ENCODE results near the gene ROR1. TPM values are rescaled to one million over a fixed set of nuclear protein-coding genes. Genes with fewer than 3 reads are reported as not detected.

The ROR1 gene
- total and polyA plus RNA-seq, 2 donors (not counting 1 experiment from before 2014, with no cell fraction given): 0.46 to 16.0 TPM

DNA sequence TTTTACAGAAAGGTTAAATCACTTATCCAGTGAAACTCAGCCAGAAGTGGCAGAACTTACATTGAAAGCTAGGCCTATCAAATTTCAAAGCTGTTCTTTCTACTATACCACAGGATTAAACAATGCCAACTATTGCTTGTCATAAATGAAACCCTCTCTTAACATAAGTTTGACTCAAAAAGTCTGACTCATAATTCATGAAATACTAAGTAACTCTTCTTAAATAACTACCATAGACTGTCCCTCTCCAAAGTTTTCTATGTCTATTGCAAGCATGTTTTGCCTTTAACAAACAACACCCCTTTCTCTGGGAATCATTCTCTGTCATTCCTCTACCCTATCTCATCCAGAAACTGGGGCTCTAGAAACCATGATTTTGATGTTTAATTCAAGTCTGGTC lies 320.1 kb downstream of the ROR1 start:
- H4K20me1 ChIP-seq (ENCODE audit: control insufficient read depth, insufficient read depth, low read length, poor library complexity, severe bottlenecking): no peaks in the 10 kb centered on the region
- H3K4me3 Mint-ChIP-seq: no peak overlapping the region
- H3K9me3 ChIP-seq (ENCODE audit: control extremely low read depth in 1 of 3, control insufficient read depth in 2 of 3, insufficient read depth in 1 of 3, low read length in 2 of 3): peaks cover 0 to 2% (median 0%) of the 10 kb centered on the region in 3 donors
- POLR2A ChIA-PET: no interaction called here
- no peaks in the 10 kb centered on the region for H3K4me1 ChIP-seq (ENCODE audit: control insufficient read depth in 2 of 2, insufficient read depth in 2 of 2, low read length in 2 of 2)
- no peak overlapping the region for H3K27ac ChIP-seq (ENCODE audit: low read length in 2 of 2)
- no peaks in the 10 kb centered on the region for H3K79me2 ChIP-seq (ENCODE audit: control insufficient read depth, insufficient read depth, low read length)
- no peak overlapping the region for H3K4me2 ChIP-seq (replicated peaks; ENCODE audit: low read depth, low read length, poor library complexity, severe bottlenecking)
- no peaks in the 10 kb centered on the region for H3K4me1 Mint-ChIP-seq
- intact Hi-C loops (cut with micrococcal nuclease): no loop called here
- peaks cover 3% of the 10 kb centered on the region for H3K27me3 Mint-ChIP-seq
- CTCF ChIA-PET: no interaction called here
- H3K4me3 ChIP-seq (ENCODE audit: control extremely low read depth in 1 of 5, extremely low read depth in 1 of 5, insufficient read depth in 1 of 5, low read depth in 2 of 5, low read length in 4 of 5): no peak overlapping the region
- TF ChIP-seq EZH2 (IDR thresholded peaks at IDR 0.05; ENCODE audit: borderline replicate concordance, insufficient read depth, low read depth, low read length, poor library complexity, severe bottlenecking): no peak
- no peak for TF ChIP-seq CTCF (IDR thresholded peaks at IDR 0.05)
- H3K9me3 Mint-ChIP-seq (ENCODE audit: insufficient read depth): no peaks in the 10 kb centered on the region
- ATAC-seq (ENCODE audit: low read depth): no peak
- no peak overlapping the region for H3K27ac Mint-ChIP-seq
- no peak for DNase-seq
- H2AFZ ChIP-seq (ENCODE audit: insufficient read depth, low read depth, low read length, poor library complexity, severe bottlenecking): no peak overlapping the region
- H3K9ac ChIP-seq (ENCODE audit: low read length): no peak overlapping the region
- H3K36me3 ChIP-seq (replicated peaks in 1 of 2; ENCODE audit: control extremely low read depth in 1 of 2, control insufficient read depth in 1 of 2, extremely low read depth in 1 of 2, insufficient read depth in 2 of 2, low read length in 1 of 2): no peaks in the 10 kb centered on the region
- no peaks in the 10 kb centered on the region for H3K27me3 ChIP-seq (replicated peaks in 1 of 4; ENCODE audit: control extremely low read depth in 1 of 4, control insufficient read depth in 3 of 4, insufficient read depth in 4 of 4, low read length in 3 of 4)

GRCh38 chr1:64095832-64096231 lies 322.0 kb downstream of the ROR1 start:
- CTCF ChIA-PET: no interaction called here
- Mint-ChIP-seq H3K27ac (no peak overlapping the region), H3K4me3 (no peak overlapping the region), H3K27me3 (peaks cover 3% of the 10 kb centered on the region), H3K9me3 (ENCODE audit: insufficient read depth) (no peaks in the 10 kb centered on the region), H3K4me1 (no peaks in the 10 kb centered on the region)
- no peaks in the 10 kb centered on the region for H3K27me3 ChIP-seq (replicated peaks in 1 of 4; ENCODE audit: control extremely low read depth in 1 of 4, control insufficient read depth in 3 of 4, insufficient read depth in 4 of 4, low read length in 3 of 4)
- H3K4me1 ChIP-seq (ENCODE audit: control insufficient read depth in 2 of 2, insufficient read depth in 2 of 2, low read length in 2 of 2): no peaks in the 10 kb centered on the region
- intact Hi-C loops (cut with micrococcal nuclease): no loop called here
- no CpG with 5 or more reads among the region's 1 CpG for WGBS (ENCODE audit: insufficient coverage)
- H3K9ac ChIP-seq (ENCODE audit: low read length): no peak overlapping the region
- TF ChIP-seq CTCF (IDR thresholded peaks at IDR 0.05) (no peak), EZH2 (IDR thresholded peaks at IDR 0.05; ENCODE audit: borderline replicate concordance, insufficient read depth, low read depth, low read length, poor library complexity, severe bottlenecking) (no peak)
- H2AFZ ChIP-seq (ENCODE audit: insufficient read depth, low read depth, low read length, poor library complexity, severe bottlenecking): no peak overlapping the region
- H3K4me2 ChIP-seq (replicated peaks; ENCODE audit: low read depth, low read length, poor library complexity, severe bottlenecking): no peak overlapping the region
- no peak overlapping the region for H3K27ac ChIP-seq (ENCODE audit: low read length in 2 of 2)
- ATAC-seq (ENCODE audit: low read depth) (no peak), DNase-seq (no peak)
- H4K20me1 ChIP-seq (ENCODE audit: control insufficient read depth, insufficient read depth, low read length, poor library complexity, severe bottlenecking): no peaks in the 10 kb centered on the region
- no peaks in the 10 kb centered on the region for H3K9me3 ChIP-seq (ENCODE audit: control extremely low read depth in 1 of 3, control insufficient read depth in 2 of 3, insufficient read depth in 1 of 3, low read length in 2 of 3)
- H3K36me3 ChIP-seq (replicated peaks in 1 of 2; ENCODE audit: control extremely low read depth in 1 of 2, control insufficient read depth in 1 of 2, extremely low read depth in 1 of 2, insufficient read depth in 2 of 2, low read length in 1 of 2): no peaks in the 10 kb centered on the region
- H3K79me2 ChIP-seq (ENCODE audit: control insufficient read depth, insufficient read depth, low read length): no peaks in the 10 kb centered on the region
- no peak overlapping the region for H3K4me3 ChIP-seq (ENCODE audit: control extremely low read depth in 1 of 5, extremely low read depth in 1 of 5, insufficient read depth in 1 of 5, low read depth in 2 of 5, low read length in 4 of 5)
- POLR2A ChIA-PET: no interaction called here
